Neuronal stem cell (in vitro differentiated cells): ENCODE measurements around the gene ZNF496.

Experiments used
- DNase-seq: peaks from one replicate; pipeline ENCODE4 v3.0.0-alpha.2; 2013; ENCODE audit warnings: low spot score
- H2AFZ ChIP-seq: one replicate; pipeline ENCODE4 v1.6.1; 2013; ENCODE audit warnings: mild to moderate bottlenecking, low read length, inconsistent platforms
- H2AK5ac ChIP-seq: 2 replicates; pipeline ENCODE4 v1.6.1; 2013; ENCODE audit warnings: low read depth, mild to moderate bottlenecking, inconsistent platforms, low read length, moderate library complexity, mixed read lengths
- H2BK120ac ChIP-seq: 2 replicates; pipeline ENCODE4 v1.6.1; 2013; ENCODE audit warnings: low read depth, mild to moderate bottlenecking, inconsistent platforms, low read length, moderate library complexity, mixed read lengths
- H2BK12ac ChIP-seq: one replicate; pipeline ENCODE4 v1.6.1; 2013; ENCODE audit warnings: low read length, inconsistent platforms
- H2BK15ac ChIP-seq: 2 replicates; pipeline ENCODE4 v1.6.1; 2013; ENCODE audit warnings: mild to moderate bottlenecking, low read length, inconsistent platforms, mixed read lengths
- H2BK5ac ChIP-seq: one replicate; pipeline ENCODE4 v1.6.1; 2013; ENCODE audit warnings: inconsistent platforms, mild to moderate bottlenecking, low read length, moderate library complexity
- H3K14ac ChIP-seq: one replicate; pipeline ENCODE4 v1.6.1; 2013; ENCODE audit warnings: low read length, inconsistent platforms
- H3K18ac ChIP-seq: 2 replicates; pipeline ENCODE4 v1.6.1; 2013; ENCODE audit warnings: low read length, inconsistent platforms
- H3K23ac ChIP-seq: 2 replicates; pipeline ENCODE4 v1.6.1; 2013; ENCODE audit warnings: low read depth, mild to moderate bottlenecking, mixed read lengths, low read length, inconsistent platforms; ENCODE audit not compliant: poor library complexity
- H3K27ac ChIP-seq: replicated peaks from 3 replicates; pipeline ENCODE4 v1.5.1; 2013; ENCODE audit warnings: low read length, inconsistent platforms
- H3K27me3 ChIP-seq, 3 experiments: 2 replicates each; pipeline ENCODE4 v1.6.1; 2013; ENCODE audit warnings: low read length in 3 of 3, mild to moderate bottlenecking in 2 of 3, inconsistent platforms in 1 of 3, low read depth in 1 of 3, mixed read lengths in 1 of 3, moderate library complexity in 1 of 3; ENCODE audit not compliant: control insufficient read depth in 3 of 3, insufficient read depth in 3 of 3
- H3K36me3 ChIP-seq, 2 donors: replicated peaks in 1 of 2; 2 replicates each; pipeline ENCODE4 v1.6.1; 2013; ENCODE audit warnings: low read length in 2 of 2; ENCODE audit not compliant: control insufficient read depth in 2 of 2, insufficient read depth in 2 of 2
- H3K4ac ChIP-seq: 2 replicates; pipeline ENCODE4 v1.6.1; 2013; ENCODE audit warnings: inconsistent platforms, mild to moderate bottlenecking, low read length, moderate library complexity
- H3K4me1 ChIP-seq, 2 donors: 1 replicate in 1 of 2; 2 replicates in 1 of 2; pipeline ENCODE4 v1.6.1; 2013; ENCODE audit warnings: low read length in 2 of 2, low read depth in 1 of 2; ENCODE audit not compliant: control insufficient read depth in 2 of 2, insufficient read depth in 1 of 2
- H3K4me2 ChIP-seq: one replicate; pipeline ENCODE4 v1.6.1; 2013; ENCODE audit warnings: mild to moderate bottlenecking, low read length, inconsistent platforms; ENCODE audit not compliant: insufficient read depth, poor library complexity, severe bottlenecking
- H3K4me3 ChIP-seq, 2 donors: 2 replicates each; pipeline ENCODE4 v1.5.1; 2013; ENCODE audit warnings: low read length in 2 of 2, mild to moderate bottlenecking in 2 of 2, inconsistent platforms in 1 of 2, moderate library complexity in 1 of 2
- H3K79me1 ChIP-seq: one replicate; pipeline ENCODE4 v1.6.1; 2013; ENCODE audit warnings: low read depth, mild to moderate bottlenecking, inconsistent platforms, low read length, moderate library complexity
- H3K9ac ChIP-seq: one replicate; pipeline ENCODE4 v1.6.1; 2013; ENCODE audit warnings: mild to moderate bottlenecking, low read depth, low read length, inconsistent platforms; ENCODE audit not compliant: poor library complexity
- H3K9me3 ChIP-seq, 2 donors: replicated peaks in 1 of 2; 2 replicates each; pipeline versions ENCODE3 to v1.6.1; 2013; ENCODE audit warnings: low read length in 2 of 2, mild to moderate bottlenecking in 2 of 2, inconsistent platforms in 1 of 2, low read depth in 1 of 2, mixed read lengths in 1 of 2, moderate library complexity in 1 of 2; ENCODE audit not compliant: control insufficient read depth in 2 of 2, insufficient read depth in 1 of 2
- H4K8ac ChIP-seq: one replicate; pipeline ENCODE4 v1.6.1; 2013; ENCODE audit warnings: low read depth, mild to moderate bottlenecking, inconsistent platforms, low read length, moderate library complexity
- H4K91ac ChIP-seq: one replicate; pipeline ENCODE4 v1.6.1; 2013; ENCODE audit warnings: low read length, low read depth, mild to moderate bottlenecking, inconsistent platforms; ENCODE audit not compliant: poor library complexity
- WGBS, 2 donors: extraction: QIAGEN DNeasy Blood & Tissue Kit; methylation state at CpG; one replicate each; pipeline ENCODE4 v1.1.7; 2013; ENCODE audit warnings: missing lambda C conversion rate in 2 of 2, mixed read lengths in 1 of 2; ENCODE audit not compliant: insufficient read length in 2 of 2, insufficient replicate concordance in 1 of 2; ENCODE audit errors: extremely low coverage in 2 of 2; 5-methylcytosine and 5-hydroxymethylcytosine counted together

The ZNF496 gene

DNA sequence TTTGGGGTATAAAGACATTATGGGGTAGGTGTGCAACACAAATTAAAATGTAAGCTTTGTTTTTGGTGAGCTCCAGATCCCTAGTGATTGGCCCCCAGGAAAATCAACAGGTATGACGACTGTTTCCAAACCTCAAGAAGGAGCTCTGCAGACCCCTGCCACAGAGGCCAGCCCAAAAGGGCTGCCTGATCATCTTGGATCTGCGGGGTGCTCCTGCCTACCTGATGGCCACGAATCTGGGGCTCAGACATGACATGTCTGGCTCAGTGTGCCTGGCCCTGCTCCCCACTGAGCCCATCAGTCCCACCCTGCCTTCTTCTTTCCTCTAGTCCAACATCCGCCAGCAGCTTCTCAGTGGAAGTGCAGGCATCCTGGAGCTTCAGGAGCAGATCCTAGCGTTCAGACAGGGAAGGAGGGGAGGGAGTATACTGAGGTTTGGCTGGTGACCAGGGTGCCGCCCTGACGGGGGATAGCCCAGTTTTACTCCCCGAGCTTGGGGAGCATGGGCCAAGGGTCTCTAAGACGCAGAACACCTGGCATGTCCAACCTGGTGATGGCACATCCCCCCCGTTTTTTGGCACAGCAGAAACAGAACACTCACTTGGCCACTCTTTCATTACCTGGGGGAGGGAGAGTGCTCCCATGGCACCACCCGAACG lies 31.8 kb downstream of the ZNF496 start:
- Histone ChIP-seq H2AFZ (no peak overlapping the region), H3K4me1 (peaks cover 13 to 14% of the 10 kb centered on the region in 2 donors), H3K9ac (no peak overlapping the region), H3K27me3 (no peaks in the 10 kb centered on the region), H3K27ac (no peak overlapping the region), H3K18ac (no peak overlapping the region), H3K23ac (no peak overlapping the region), H2BK5ac (no peak overlapping the region), H3K9me3 (peaks cover 2% of the 10 kb centered on the region in 2 donors), H3K4me3 (no peak overlapping the region), H3K36me3 (peaks cover 48 to 77% of the 10 kb centered on the region in 2 donors), H3K4ac (no peak overlapping the region), H2BK12ac (no peak overlapping the region), H2AK5ac (no peak overlapping the region), H3K79me1 (peaks cover 2% of the 10 kb centered on the region), H3K14ac (no peak overlapping the region), H4K91ac (no peak overlapping the region), H2BK15ac (no peak overlapping the region), H4K8ac (no peak overlapping the region), H2BK120ac (no peak overlapping the region), H3K4me2 (no peak overlapping the region)
- WGBS, 2 donors = no CpG with 5 or more reads among the region's 12 CpGs
- no peak for DNase-seq

DNA sequence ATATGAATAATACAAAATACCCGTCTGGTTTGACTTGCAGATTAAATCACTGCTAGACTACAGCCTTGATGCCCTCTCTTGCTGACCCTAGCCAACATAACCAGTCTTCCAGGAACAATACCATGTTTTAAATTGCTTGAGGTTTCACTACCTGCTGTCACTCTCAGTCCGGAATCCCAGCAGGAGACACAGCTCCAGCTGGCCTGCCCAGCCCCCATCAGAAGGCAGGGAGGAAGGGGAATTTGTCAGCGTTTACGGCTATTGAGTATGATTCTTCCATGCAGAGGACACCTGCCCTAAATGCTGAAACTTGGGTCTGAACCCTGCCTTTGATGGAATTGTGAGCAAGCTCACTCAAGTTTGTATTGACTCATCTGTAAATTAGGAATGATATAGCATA lies 33.0 kb downstream of the ZNF496 start:
- Histone ChIP-seq H2AFZ (no peak overlapping the region), H3K27ac (no peak overlapping the region), H2BK15ac (no peak overlapping the region), H3K79me1 (peaks cover 1% of the 10 kb centered on the region), H3K4ac (no peak overlapping the region), H3K9me3 (peaks cover under 1 to 2% of the 10 kb centered on the region in 2 donors), H3K14ac (no peak overlapping the region), H2BK12ac (no peak overlapping the region), H3K9ac (no peak overlapping the region), H2BK5ac (no peak overlapping the region), H2BK120ac (no peak overlapping the region), H4K8ac (no peak overlapping the region), H3K23ac (no peak overlapping the region), H3K36me3 (peaks cover 42 to 65% of the 10 kb centered on the region in 2 donors), H2AK5ac (no peak overlapping the region), H3K4me2 (no peak overlapping the region), H4K91ac (no peak overlapping the region), H3K4me1 (peaks cover 13 to 17% of the 10 kb centered on the region in 2 donors), H3K27me3 (no peaks in the 10 kb centered on the region), H3K18ac (no peak overlapping the region), H3K4me3 (no peak overlapping the region)
- DNase-seq = no peak
- WGBS, 2 donors = no CpG with 5 or more reads among the region's 4 CpGs

DNA sequence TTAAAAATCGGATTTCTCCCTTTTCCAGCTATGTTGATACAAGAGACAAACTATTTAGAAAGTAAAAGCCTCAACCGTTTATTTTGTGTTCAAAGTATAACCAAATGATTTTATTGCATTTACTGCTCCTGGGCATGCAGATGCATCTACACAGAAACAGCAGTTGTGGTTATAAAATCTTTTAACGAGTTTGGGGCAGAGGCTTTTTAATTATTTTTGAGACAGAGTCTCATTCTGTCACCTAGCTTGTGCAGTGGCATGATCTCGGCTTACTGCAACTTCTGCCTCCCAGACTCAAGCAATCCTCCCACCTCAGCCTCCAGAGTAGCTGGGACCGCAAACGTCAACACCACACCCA lies 33.6 kb downstream of the ZNF496 start:
- Histone ChIP-seq H3K4ac (no peak overlapping the region), H3K79me1 (peaks cover 1% of the 10 kb centered on the region), H3K27ac (no peak overlapping the region), H3K23ac (no peak overlapping the region), H3K36me3 (peaks cover 39 to 59% of the 10 kb centered on the region in 2 donors), H4K8ac (no peak overlapping the region), H3K9me3 (peaks cover 0 to 2% of the 10 kb centered on the region in 2 donors), H2BK12ac (no peak overlapping the region), H3K4me3 (no peak overlapping the region), H3K27me3 (no peaks in the 10 kb centered on the region), H3K9ac (no peak overlapping the region), H2AK5ac (no peak overlapping the region), H2AFZ (no peak overlapping the region), H3K4me2 (no peak overlapping the region), H3K14ac (no peak overlapping the region), H3K18ac (no peak overlapping the region), H2BK15ac (no peak overlapping the region), H3K4me1 (peaks cover 13 to 17% of the 10 kb centered on the region in 2 donors), H2BK5ac (no peak overlapping the region), H4K91ac (no peak overlapping the region), H2BK120ac (no peak overlapping the region)
- no CpG with 5 or more reads among the region's 6 CpGs for WGBS, 2 donors
- DNase-seq = no peak

DNA sequence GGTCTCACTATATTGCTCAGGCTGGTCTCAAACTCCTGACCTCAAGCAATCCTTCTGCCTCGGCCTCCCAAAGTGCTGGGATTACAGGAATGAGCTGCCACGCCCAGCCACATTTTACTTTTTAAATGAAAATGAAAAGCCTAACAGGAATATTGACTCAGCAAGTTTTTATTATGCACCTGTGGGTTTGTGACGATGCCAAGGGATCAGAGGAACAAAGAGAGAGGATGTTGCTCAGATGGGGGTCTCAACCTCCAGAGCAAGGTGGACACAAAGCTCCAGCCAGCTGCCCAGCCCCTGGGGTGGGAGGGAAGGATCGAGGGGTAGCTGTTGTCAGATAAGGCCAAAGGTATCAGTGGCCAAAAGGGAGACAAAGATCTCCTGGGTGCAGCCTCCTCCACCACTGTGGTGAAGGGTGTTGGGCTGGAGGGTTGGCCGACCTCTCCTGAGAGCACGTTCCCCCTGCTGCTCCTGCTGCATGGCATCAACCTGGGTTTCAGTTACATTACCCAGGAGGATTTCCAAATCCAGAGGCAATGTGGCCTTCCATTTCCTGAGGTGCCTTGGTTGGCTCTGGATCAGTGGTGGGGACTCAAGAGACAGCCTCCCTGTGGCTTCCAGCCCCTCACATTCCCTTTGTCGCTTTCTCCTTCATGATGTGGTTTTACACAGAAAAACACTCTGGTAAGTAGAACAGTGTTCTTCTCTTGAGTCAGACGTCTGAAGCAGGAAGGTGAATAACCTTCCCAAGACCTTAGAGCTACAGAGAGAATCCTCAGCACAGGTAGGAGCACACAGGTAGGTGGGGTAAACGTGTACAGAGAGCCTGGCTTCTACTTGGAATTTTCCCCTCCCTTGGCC lies 34.2 kb downstream of the ZNF496 start:
- no peak for DNase-seq
- Histone ChIP-seq H3K79me1 (peaks cover 1% of the 10 kb centered on the region), H3K23ac (no peak overlapping the region), H3K4me3 (no peak overlapping the region), H3K14ac (no peak overlapping the region), H3K9me3 (peaks cover 0 to 2% of the 10 kb centered on the region in 2 donors), H4K8ac (no peak overlapping the region), H2BK12ac (no peak overlapping the region), H2AK5ac (no peak overlapping the region), H3K36me3 (peaks cover 33 to 53% of the 10 kb centered on the region in 2 donors), H3K27ac (no peak overlapping the region), H3K9ac (no peak overlapping the region), H2BK120ac (no peak overlapping the region), H2BK15ac (no peak overlapping the region), H3K4ac (no peak overlapping the region), H3K4me1 (peaks cover 13 to 17% of the 10 kb centered on the region in 2 donors), H2AFZ (no peak overlapping the region), H2BK5ac (no peak overlapping the region), H3K18ac (no peak overlapping the region), H3K27me3 (no peaks in the 10 kb centered on the region), H4K91ac (no peak overlapping the region), H3K4me2 (no peak overlapping the region)
- no CpG with 5 or more reads among the region's 9 CpGs for WGBS, 2 donors
